Gastroesophageal sphincter (tissue), 4 donors: ENCODE data around the gene CDC42BPG. TPM values are rescaled to one million over a fixed set of nuclear protein-coding genes. Genes with fewer than 3 reads are reported as not detected.
"Not testable (repeated sequence)": the region's sequence is repeated elsewhere in the genome, so short reads cannot be mapped to it uniquely, and the experiment has no call there.

Source experiments
- ATAC-seq: fragments of 150-250 bp; one replicate; pipeline ENCODE4 v1.9.1; 2016; ENCODE audit warnings: mild to moderate bottlenecking, moderate library complexity
- H3K27ac ChIP-seq, 4 donors: fragments of 200-600 bp; sonication (generic) in 3 of 4; 1 replicate in 3 of 4; 2 replicates in 1 of 4; pipeline ENCODE4 v1.5.1; 2016 to 2019
- H3K27me3 ChIP-seq: fragments of 200-600 bp; sonication (generic); one replicate; pipeline ENCODE4 v1.5.1; 2019
- H3K36me3 ChIP-seq, 2 donors: fragments of 200-600 bp; sonication (generic); one replicate each; pipeline ENCODE4 v1.5.1; 2019; ENCODE audit warnings: control low read depth in 1 of 2
- H3K4me1 ChIP-seq, 3 donors: fragments of 200-600 bp; sonication (generic); 1 replicate in 2 of 3; 2 replicates in 1 of 3; pipeline ENCODE4 v1.5.1; 2016 to 2019; ENCODE audit warnings: control low read depth in 2 of 3
- H3K4me3 ChIP-seq, 2 donors: fragments of 200-600 bp; sonication (generic); one replicate each; pipeline ENCODE4 v1.5.1; 2019; ENCODE audit warnings: mild to moderate bottlenecking in 1 of 2, moderate library complexity in 1 of 2
- H3K9me3 ChIP-seq, 3 donors: fragments of 200-600 bp; sonication (generic); one replicate each; pipeline ENCODE4 v1.5.1; 2017 to 2019; ENCODE audit warnings: control low read depth in 2 of 3
- CTCF ChIP-seq, 4 experiments: fragments of 200-600 bp in 2 of 4; fragments of 450-650 bp in 2 of 4; sonication (generic) in 1 of 4; IDR thresholded peaks; one replicate each; pipeline ENCODE4 v1.5.1; 2017 to 2019; ENCODE audit warnings: antibody characterized with exemption in 4 of 4, mild to moderate bottlenecking in 2 of 4, moderate library complexity in 2 of 4
- EP300 ChIP-seq: sonication (generic); formaldehyde crosslinking; IDR thresholded peaks from one replicate; pipeline ENCODE4 v1.6.1; 2017; ENCODE audit warnings: antibody characterized with exemption, mild to moderate bottlenecking
- POLR2A ChIP-seq, 2 donors: fragments of 450-650 bp; IDR thresholded peaks; one replicate each; pipeline ENCODE4 v1.6.1; 2017; ENCODE audit warnings: antibody characterized with exemption in 2 of 2, mild to moderate bottlenecking in 2 of 2, moderate library complexity in 1 of 2
- POLR2AphosphoS5 ChIP-seq: sonication (generic); formaldehyde crosslinking; IDR thresholded peaks from one replicate; pipeline ENCODE4 v1.6.1; 2017; ENCODE audit warnings: antibody characterized with exemption
- WGBS, 2 donors: methylation state at CpG; one replicate each; pipeline ENCODE4 v1.1.5; 2018; ENCODE audit warnings: low coverage in 1 of 2; 5-methylcytosine and 5-hydroxymethylcytosine counted together
- total RNA-seq, 4 donors: library from RNA; depleted of rRNA; stranded (reverse); fragments of >200 nt; gene quantifications; one replicate each; pipeline ENCODE4 v1.1.0, GENCODE V29; 2016

CDC42BPG gene
- total RNA-seq, 4 donors from 2014 or later, result 0.08 to 0.94 (median 0.22) TPM

DNA sequence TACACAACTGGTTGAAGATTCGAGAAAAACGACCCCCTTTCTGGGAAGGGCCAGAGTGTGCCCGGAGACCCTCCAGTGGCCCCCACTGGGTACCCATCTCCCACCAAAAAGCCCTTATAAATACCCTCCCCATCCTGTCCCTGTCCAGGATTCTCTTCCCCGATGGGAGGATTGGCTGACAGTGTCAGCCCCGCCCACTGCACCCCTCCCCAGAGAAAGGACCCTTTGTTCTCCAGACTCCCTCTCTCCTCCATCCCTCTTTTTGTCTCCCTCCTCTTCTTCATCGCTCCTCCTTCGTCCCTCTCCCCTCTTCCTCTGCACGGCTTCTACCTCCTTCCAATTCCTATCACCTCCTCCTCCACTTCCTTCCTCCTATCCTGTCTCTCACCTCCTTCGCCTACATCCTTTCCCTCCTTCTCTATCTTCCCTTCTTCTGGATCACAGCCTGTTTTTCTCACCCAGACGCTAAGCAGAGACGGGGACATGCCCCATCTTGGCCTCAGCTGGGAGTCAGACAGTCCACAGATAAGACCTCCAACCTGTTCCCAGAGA, 20.8 kb downstream of the CDC42BPG start:
- Histone ChIP-seq H3K4me1 (no peaks in the 10 kb centered on the region), H3K4me3 (no peak overlapping the region), H3K9me3 (no peaks in the 10 kb centered on the region), H3K27me3 (peaks cover 9% of the 10 kb centered on the region), H3K36me3 (no peaks in the 10 kb centered on the region), H3K27ac (no peak overlapping the region)
- 52 to 56% methylated on average over 7 to 11 of the region's 11 CpGs for WGBS, 2 donors
- no peak for ATAC-seq
- no peak for TF ChIP-seq POLR2A (IDR thresholded peaks at IDR 0.05)
- TF ChIP-seq POLR2AphosphoS5, result no peak
- TF ChIP-seq EP300, result no peak
- TF ChIP-seq CTCF (IDR thresholded peaks at IDR 0.05), result no peak

- no peak for ATAC-seq
- Histone ChIP-seq H3K36me3 (no peaks in the 10 kb centered on the region), H3K4me1 (no peaks in the 10 kb centered on the region), H3K27ac (no peak overlapping the region), H3K4me3 (no peak overlapping the region), H3K9me3 (no peaks in the 10 kb centered on the region), H3K27me3 (no peaks in the 10 kb centered on the region)
- 64 to 90% methylated on average over 2 to 3 of the region's 3 CpGs for WGBS, 2 donors
- TF ChIP-seq CTCF (IDR thresholded peaks at IDR 0.05), result no peak
- TF ChIP-seq POLR2A (IDR thresholded peaks at IDR 0.05), result no peak
- no peak for TF ChIP-seq EP300
- no peak for TF ChIP-seq POLR2AphosphoS5
Observed at GRCh38 chr11:64817476-64817875, 27.0 kb downstream of the CDC42BPG start.

- H3K4me3 ChIP-seq, H3K27ac ChIP-seq, ATAC-seq, H3K36me3 ChIP-seq, H3K9me3 ChIP-seq, H3K4me1 ChIP-seq, H3K27me3 ChIP-seq: not testable (repeated sequence)
- 80% methylated on average over 5 of the region's 5 CpGs; no CpG with 5 or more reads in 1 of the 2 donors for WGBS, 2 donors
Observed at GRCh38 chr11:64815433-64815832, 29.0 kb downstream of the CDC42BPG start.

GRCh38 chr11:64814712-64815187, 29.7 kb downstream of the CDC42BPG start:
- TF ChIP-seq EP300 (no peak), POLR2AphosphoS5 (no peak), POLR2A (IDR thresholded peaks at IDR 0.05) (no peak), CTCF (IDR thresholded peaks at IDR 0.05) (no peak)
- no peak for ATAC-seq
- H3K27me3 ChIP-seq, result no peaks in the 10 kb centered on the region
- H3K4me1 ChIP-seq, result peaks cover 0 to 8% (median 2%) of the 10 kb centered on the region in 3 donors
- H3K27ac ChIP-seq, result no peak overlapping the region
- WGBS, 2 donors, result 57 to 100% methylated on average over 1 to 7 of the region's 7 CpGs
- no peaks in the 10 kb centered on the region for H3K9me3 ChIP-seq
- no peaks in the 10 kb centered on the region for H3K36me3 ChIP-seq
- H3K4me3 ChIP-seq, result no peak overlapping the region

DNA sequence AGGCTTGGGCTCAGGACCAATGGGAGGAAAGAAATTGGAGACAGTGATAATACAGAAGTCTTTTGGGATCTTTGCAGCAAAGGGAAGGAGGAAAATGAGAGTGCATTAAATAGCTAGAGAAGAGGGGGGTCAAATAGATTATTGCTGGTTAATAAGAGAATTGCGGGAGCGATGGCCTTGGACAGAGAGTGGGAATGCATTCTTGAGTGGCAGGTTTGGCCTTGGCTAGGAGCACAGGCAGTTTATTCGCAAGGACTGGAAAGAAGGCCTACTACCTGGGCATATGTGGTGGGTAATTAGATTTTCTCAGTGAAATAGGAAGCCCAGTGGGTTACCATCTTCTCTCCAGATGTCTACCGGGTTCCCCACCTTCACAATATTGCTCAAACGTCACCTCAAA, 30.6 kb downstream of the CDC42BPG start:
- Histone ChIP-seq H3K27ac (no peak overlapping the region), H3K27me3 (no peaks in the 10 kb centered on the region), H3K36me3 (no peaks in the 10 kb centered on the region), H3K4me1 (peaks cover 0 to 17% (median 10%) of the 10 kb centered on the region in 3 donors), H3K4me3 (no peak overlapping the region), H3K9me3 (no peaks in the 10 kb centered on the region)
- ATAC-seq, result no peak
- TF ChIP-seq POLR2AphosphoS5 (no peak), EP300 (no peak), POLR2A (IDR thresholded peaks at IDR 0.05) (no peak), CTCF (IDR thresholded peaks at IDR 0.05) (no peak)
- whole genome bisulfite sequencing, 2 donors, result 78 to 84% methylated on average over 5 of the region's 5 CpGs
